PFSK-1 (cell line): Measurements from ENCODE around the gene CSN2.

Source experiments
- FOXP2 ChIP-seq: optimal IDR thresholded peaks from 2 replicates; pipeline ENCODE3; 2011; ENCODE audit warnings: borderline replicate concordance, control low read depth, inconsistent platforms; ENCODE audit not compliant: insufficient read depth; ENCODE audit errors: extremely low read length, extremely low read depth
- POLR2AphosphoS5 ChIP-seq: IDR thresholded peaks from 2 replicates; pipeline ENCODE4 v1.6.1; 2012; ENCODE audit warnings: low read depth, mild to moderate bottlenecking, control low read depth, low read length, moderate library complexity
- SIN3A ChIP-seq: IDR thresholded peaks from 2 replicates; pipeline ENCODE4 v1.6.1; 2012; ENCODE audit warnings: mild to moderate bottlenecking, low read length, moderate library complexity, borderline replicate concordance; ENCODE audit not compliant: insufficient read depth
- TAF1 ChIP-seq: IDR thresholded peaks from 2 replicates; pipeline ENCODE4 v1.6.1; 2012; ENCODE audit warnings: low read length, control low read depth, borderline replicate concordance; ENCODE audit not compliant: insufficient read depth
- TF ChIP-seq, protein P1 (sequence below), 2 experiments: IDR thresholded peaks; 2 replicates each; pipeline versions ENCODE4 v1.6.1 to v1.8.0; 2011 to 2012; ENCODE audit warnings: low read depth in 2 of 2, low read length in 2 of 2, control low read depth in 1 of 2, inconsistent platforms in 1 of 2, mild to moderate bottlenecking in 1 of 2, moderate library complexity in 1 of 2; ENCODE audit not compliant: insufficient read depth in 1 of 2

The CSN2 gene

GRCh38 chr4:69907151-69907550 is 58.4 kb downstream of the CSN2 start:
- TF ChIP-seq POLR2AphosphoS5 (no peak), TAF1 (no peak), FOXP2 (no peak), SIN3A (no peak)
- TF ChIP-seq, protein P1, sequence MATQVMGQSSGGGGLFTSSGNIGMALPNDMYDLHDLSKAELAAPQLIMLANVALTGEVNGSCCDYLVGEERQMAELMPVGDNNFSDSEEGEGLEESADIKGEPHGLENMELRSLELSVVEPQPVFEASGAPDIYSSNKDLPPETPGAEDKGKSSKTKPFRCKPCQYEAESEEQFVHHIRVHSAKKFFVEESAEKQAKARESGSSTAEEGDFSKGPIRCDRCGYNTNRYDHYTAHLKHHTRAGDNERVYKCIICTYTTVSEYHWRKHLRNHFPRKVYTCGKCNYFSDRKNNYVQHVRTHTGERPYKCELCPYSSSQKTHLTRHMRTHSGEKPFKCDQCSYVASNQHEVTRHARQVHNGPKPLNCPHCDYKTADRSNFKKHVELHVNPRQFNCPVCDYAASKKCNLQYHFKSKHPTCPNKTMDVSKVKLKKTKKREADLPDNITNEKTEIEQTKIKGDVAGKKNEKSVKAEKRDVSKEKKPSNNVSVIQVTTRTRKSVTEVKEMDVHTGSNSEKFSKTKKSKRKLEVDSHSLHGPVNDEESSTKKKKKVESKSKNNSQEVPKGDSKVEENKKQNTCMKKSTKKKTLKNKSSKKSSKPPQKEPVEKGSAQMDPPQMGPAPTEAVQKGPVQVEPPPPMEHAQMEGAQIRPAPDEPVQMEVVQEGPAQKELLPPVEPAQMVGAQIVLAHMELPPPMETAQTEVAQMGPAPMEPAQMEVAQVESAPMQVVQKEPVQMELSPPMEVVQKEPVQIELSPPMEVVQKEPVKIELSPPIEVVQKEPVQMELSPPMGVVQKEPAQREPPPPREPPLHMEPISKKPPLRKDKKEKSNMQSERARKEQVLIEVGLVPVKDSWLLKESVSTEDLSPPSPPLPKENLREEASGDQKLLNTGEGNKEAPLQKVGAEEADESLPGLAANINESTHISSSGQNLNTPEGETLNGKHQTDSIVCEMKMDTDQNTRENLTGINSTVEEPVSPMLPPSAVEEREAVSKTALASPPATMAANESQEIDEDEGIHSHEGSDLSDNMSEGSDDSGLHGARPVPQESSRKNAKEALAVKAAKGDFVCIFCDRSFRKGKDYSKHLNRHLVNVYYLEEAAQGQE (IDR thresholded peaks at IDR 0.05; ENCODE audit: insufficient read depth in 1 of 2, low read depth in 2 of 2, low read length in 2 of 2) = no peak
